ENCODE measurements around the gene POFUT2. TPM values are rescaled to one million over a fixed set of nuclear protein-coding genes. Genes with fewer than 3 reads are reported as not detected.

POFUT2 gene
- polyA plus RNA-seq, 1 donor from 2014 or later, result 25.4 TPM

GRCh38 chr21:45266518-45267389 is 20.9 kb downstream of the POFUT2 start:
- Histone ChIP-seq H3K9me2 (ENCODE audit: insufficient read depth, low read length) (no peaks in the 10 kb centered on the region), H2AFZ (ENCODE audit: low read depth, low read length) (no peak overlapping the region), H3K9ac (ENCODE audit: low read length) (no peak overlapping the region), H3K27ac (ENCODE audit: low read length) (no peak overlapping the region), H3F3A (ENCODE audit: insufficient read depth, low read length, poor library complexity, severe bottlenecking) (no peaks in the 10 kb centered on the region), H4K20me1 (ENCODE audit: insufficient read depth) (no peaks in the 10 kb centered on the region), H3K79me2 (replicated peaks; ENCODE audit: insufficient read depth, low read length) (no peaks in the 10 kb centered on the region), H3K4me3 (ENCODE audit: low read length) (no peak overlapping the region), H3K9me3 (ENCODE audit: low read length) (no peaks in the 10 kb centered on the region), H3K36me3 (ENCODE audit: insufficient read depth, low read length) (no peaks in the 10 kb centered on the region), H3K4me2 (ENCODE audit: low read length) (no peak overlapping the region), H3K27me3 (ENCODE audit: insufficient read depth, low read depth, low read length) (no peaks in the 10 kb centered on the region)
- no peak for TF ChIP-seq MXI1 (conservative IDR thresholded peaks at IDR 0.05; ENCODE audit: poor library complexity, severe bottlenecking)
- TF ChIP-seq TAF1 (IDR thresholded peaks at IDR 0.05; ENCODE audit: low read depth), result no peak
- no peak for TF ChIP-seq RAD21 (conservative IDR thresholded peaks at IDR 0.05)
- no peak for TF ChIP-seq SMC3 (conservative IDR thresholded peaks at IDR 0.05; ENCODE audit: poor library complexity)
- TF ChIP-seq, protein P1, sequence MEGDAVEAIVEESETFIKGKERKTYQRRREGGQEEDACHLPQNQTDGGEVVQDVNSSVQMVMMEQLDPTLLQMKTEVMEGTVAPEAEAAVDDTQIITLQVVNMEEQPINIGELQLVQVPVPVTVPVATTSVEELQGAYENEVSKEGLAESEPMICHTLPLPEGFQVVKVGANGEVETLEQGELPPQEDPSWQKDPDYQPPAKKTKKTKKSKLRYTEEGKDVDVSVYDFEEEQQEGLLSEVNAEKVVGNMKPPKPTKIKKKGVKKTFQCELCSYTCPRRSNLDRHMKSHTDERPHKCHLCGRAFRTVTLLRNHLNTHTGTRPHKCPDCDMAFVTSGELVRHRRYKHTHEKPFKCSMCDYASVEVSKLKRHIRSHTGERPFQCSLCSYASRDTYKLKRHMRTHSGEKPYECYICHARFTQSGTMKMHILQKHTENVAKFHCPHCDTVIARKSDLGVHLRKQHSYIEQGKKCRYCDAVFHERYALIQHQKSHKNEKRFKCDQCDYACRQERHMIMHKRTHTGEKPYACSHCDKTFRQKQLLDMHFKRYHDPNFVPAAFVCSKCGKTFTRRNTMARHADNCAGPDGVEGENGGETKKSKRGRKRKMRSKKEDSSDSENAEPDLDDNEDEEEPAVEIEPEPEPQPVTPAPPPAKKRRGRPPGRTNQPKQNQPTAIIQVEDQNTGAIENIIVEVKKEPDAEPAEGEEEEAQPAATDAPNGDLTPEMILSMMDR (IDR thresholded peaks at IDR 0.05; ENCODE audit: poor library complexity, severe bottlenecking), result no peak
- TF ChIP-seq, protein P2, sequence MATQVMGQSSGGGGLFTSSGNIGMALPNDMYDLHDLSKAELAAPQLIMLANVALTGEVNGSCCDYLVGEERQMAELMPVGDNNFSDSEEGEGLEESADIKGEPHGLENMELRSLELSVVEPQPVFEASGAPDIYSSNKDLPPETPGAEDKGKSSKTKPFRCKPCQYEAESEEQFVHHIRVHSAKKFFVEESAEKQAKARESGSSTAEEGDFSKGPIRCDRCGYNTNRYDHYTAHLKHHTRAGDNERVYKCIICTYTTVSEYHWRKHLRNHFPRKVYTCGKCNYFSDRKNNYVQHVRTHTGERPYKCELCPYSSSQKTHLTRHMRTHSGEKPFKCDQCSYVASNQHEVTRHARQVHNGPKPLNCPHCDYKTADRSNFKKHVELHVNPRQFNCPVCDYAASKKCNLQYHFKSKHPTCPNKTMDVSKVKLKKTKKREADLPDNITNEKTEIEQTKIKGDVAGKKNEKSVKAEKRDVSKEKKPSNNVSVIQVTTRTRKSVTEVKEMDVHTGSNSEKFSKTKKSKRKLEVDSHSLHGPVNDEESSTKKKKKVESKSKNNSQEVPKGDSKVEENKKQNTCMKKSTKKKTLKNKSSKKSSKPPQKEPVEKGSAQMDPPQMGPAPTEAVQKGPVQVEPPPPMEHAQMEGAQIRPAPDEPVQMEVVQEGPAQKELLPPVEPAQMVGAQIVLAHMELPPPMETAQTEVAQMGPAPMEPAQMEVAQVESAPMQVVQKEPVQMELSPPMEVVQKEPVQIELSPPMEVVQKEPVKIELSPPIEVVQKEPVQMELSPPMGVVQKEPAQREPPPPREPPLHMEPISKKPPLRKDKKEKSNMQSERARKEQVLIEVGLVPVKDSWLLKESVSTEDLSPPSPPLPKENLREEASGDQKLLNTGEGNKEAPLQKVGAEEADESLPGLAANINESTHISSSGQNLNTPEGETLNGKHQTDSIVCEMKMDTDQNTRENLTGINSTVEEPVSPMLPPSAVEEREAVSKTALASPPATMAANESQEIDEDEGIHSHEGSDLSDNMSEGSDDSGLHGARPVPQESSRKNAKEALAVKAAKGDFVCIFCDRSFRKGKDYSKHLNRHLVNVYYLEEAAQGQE (IDR thresholded peaks at IDR 0.05; ENCODE audit: borderline replicate concordance), result no peak
- no peak for TF ChIP-seq EP300 (conservative IDR thresholded peaks at IDR 0.05; ENCODE audit: poor library complexity, severe bottlenecking)
- no peak for TF ChIP-seq EZH2 (IDR thresholded peaks at IDR 0.05; ENCODE audit: borderline replicate concordance, insufficient read depth, low read length, poor library complexity, severe bottlenecking)
- TF ChIP-seq POLR2AphosphoS5 (IDR thresholded peaks at IDR 0.05), result no peak

GRCh38 chr21:45265721-45266517 is 21.8 kb downstream of the POFUT2 start:
- no peak overlapping the region for H3K4me3 ChIP-seq (ENCODE audit: low read length)
- H3F3A ChIP-seq (ENCODE audit: insufficient read depth, low read length, poor library complexity, severe bottlenecking), result no peaks in the 10 kb centered on the region
- H3K27me3 ChIP-seq (ENCODE audit: insufficient read depth, low read depth, low read length), result no peaks in the 10 kb centered on the region
- H3K4me2 ChIP-seq (ENCODE audit: low read length), result no peak overlapping the region
- no peaks in the 10 kb centered on the region for H3K9me3 ChIP-seq (ENCODE audit: low read length)
- H3K36me3 ChIP-seq (ENCODE audit: insufficient read depth, low read length), result no peaks in the 10 kb centered on the region
- TF ChIP-seq SMC3 (conservative IDR thresholded peaks at IDR 0.05; ENCODE audit: poor library complexity), result no peak
- no peak for TF ChIP-seq POLR2AphosphoS5 (IDR thresholded peaks at IDR 0.05)
- TF ChIP-seq, protein P1 (IDR thresholded peaks at IDR 0.05; ENCODE audit: poor library complexity, severe bottlenecking), result no peak
- no peak for TF ChIP-seq RAD21 (conservative IDR thresholded peaks at IDR 0.05)
- no peak for TF ChIP-seq TAF1 (IDR thresholded peaks at IDR 0.05; ENCODE audit: low read depth)
- TF ChIP-seq MXI1 (conservative IDR thresholded peaks at IDR 0.05; ENCODE audit: poor library complexity, severe bottlenecking), result no peak
- H3K9me2 ChIP-seq (ENCODE audit: insufficient read depth, low read length), result no peaks in the 10 kb centered on the region
- no peak overlapping the region for H3K9ac ChIP-seq (ENCODE audit: low read length)
- H3K27ac ChIP-seq (ENCODE audit: low read length), result no peak overlapping the region
- no peaks in the 10 kb centered on the region for H4K20me1 ChIP-seq (ENCODE audit: insufficient read depth)
- H2AFZ ChIP-seq (ENCODE audit: low read depth, low read length), result no peak overlapping the region
- H3K79me2 ChIP-seq (replicated peaks; ENCODE audit: insufficient read depth, low read length), result no peaks in the 10 kb centered on the region
